ENCODE data around the gene TEPSIN.
"Not testable (repeated sequence)": the region's sequence is repeated elsewhere in the genome, so short reads cannot be mapped to it uniquely, and the experiment has no call there.

Gene TEPSIN

DNA sequence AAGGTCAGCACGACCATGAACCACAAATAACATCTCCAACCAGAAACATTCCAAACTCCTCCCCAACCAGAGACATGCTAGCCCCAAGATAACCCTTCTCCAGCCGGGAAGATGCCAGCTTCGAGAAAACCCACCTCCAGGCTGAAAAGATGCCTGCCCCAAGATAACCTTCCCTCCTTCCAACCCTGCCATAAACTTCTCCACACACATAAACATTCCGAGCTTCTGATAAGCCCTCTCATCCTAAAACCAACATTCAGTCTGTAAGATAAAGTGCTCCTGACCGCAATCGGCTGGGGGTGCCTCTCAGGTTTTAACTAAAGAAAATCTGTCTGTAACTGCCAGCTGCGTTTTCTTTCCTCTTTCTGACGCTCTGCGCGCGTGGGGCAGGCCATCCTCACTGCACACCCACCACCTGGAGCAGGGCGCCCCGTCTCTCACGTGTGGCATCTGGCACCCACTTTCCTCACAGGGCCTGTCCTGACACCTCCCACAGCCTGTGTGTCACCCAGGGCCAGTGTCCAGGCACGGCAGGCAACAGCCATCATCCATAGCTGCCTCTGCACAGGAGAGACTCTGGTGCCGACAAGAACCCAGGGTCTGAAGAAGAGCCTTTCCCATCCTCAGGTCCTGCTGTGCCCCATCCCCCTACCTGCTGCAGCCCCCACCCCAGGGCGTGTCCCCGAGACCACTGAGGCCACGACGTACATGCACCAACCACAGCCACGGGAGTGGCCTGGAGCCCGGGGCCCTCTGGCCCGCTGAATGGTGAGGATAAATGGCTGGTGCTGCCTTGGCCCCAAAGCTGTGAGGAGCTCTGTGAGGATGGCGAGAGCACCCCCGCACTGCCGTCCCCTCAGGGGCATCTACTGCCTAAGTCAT is 3.7 kb downstream of the TEPSIN start:
- DNase-seq, result no peak

DNA sequence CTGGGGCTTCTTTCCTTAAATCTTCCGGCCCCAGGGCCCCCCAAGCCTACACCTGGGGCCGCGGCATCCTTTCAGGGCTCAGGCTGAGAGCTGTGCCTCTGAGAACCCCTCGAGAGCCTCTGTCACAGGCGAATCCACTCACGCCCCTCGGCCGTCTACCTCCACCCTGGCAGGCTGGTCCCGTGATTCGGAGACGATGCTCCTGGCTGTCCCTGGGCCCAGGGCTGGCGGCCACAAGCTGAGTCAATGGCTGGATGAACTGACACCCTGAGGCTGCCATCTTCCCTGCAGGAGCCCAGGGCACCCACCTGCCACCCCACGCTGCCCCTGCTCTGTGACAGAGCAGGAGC is 4.4 kb downstream of the TEPSIN start:
- no peak for DNase-seq

DNA sequence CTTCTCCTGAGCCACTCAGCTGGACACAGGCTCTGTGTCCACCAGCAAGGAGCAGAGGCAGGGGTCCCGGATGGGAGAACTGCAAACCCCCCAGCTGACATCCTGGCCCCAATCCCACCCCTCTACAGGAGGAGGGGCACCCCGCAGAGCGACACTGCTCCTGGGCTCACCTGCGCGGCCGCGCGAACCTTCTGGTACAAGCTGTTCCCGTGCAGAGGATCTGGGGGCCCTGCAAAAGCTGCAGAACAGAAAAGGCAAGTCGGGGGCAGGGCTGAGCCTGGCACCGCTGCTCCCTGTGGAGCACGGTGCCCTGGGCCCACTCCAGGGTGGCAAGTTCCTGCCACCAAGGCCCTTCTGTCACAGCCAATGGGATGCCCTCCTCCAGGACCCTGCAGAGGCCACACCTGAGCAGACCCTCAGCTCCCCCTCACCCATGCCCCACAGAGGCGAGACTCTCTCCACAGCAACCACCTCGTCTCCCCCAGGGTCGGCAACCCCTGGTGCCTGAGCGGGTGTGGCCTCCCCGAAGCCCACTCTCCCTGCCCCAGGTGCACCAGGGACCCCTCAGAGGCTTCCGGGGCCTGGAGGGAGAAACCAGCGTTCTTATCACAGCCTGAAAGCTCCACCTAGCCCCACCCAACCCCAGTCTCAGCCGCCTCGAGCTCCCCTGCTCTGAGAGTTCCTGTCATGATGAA is 4.9 kb downstream of the TEPSIN start:
- no peak for DNase-seq

DNA sequence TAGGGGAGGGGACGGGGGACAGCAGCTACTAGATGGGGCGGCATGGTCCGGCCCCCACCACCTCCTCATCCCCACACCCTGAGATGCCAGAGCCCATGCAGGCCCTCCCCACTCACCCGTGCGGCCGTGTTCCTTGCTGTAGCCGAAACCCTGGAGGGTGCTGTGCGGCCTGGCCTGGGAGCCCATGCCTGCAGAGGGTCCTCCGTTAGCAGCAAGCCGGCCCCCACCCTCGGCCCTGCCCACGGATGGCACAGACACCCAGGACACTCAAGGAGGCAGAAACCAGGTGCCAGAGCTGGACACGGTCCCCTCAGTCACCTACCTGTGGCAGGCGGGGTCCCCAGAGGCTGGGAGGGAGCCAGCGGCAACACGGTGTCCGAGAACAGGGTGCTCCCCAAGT is 5.5 kb downstream of the TEPSIN start:
- DNase-seq, result no peak

DNA sequence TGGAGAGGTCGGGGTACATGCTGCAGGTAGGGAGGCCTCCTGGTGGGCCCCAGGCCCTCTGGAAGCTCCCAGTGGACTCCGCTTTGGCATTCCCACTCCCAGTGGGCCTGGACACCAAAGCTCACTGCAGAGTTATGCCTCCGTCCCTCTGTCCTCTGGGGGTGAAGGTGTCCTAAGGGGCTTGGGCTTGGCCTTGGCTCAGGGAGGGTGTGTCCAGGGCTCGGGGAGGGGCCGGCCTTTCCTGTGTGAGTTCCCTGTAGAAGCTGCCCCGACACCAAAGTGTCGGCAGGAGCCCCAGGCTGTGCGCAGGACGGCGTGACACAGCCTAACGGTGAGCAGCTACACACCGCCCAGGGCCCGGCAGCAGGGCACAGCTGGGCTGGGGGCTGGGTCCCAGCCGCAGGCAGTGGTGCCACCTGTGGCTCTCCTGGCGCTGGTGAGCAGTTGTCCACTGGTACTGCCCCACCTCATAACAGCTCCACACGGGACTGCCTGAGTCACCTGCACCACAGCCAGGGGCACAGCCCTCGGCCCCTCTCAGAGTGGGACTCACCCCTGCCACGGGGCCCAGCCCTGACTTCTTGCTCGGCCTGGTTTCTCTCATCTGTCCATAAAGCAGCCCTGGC is 6.1 kb downstream of the TEPSIN start:
- no peak for DNase-seq

DNA sequence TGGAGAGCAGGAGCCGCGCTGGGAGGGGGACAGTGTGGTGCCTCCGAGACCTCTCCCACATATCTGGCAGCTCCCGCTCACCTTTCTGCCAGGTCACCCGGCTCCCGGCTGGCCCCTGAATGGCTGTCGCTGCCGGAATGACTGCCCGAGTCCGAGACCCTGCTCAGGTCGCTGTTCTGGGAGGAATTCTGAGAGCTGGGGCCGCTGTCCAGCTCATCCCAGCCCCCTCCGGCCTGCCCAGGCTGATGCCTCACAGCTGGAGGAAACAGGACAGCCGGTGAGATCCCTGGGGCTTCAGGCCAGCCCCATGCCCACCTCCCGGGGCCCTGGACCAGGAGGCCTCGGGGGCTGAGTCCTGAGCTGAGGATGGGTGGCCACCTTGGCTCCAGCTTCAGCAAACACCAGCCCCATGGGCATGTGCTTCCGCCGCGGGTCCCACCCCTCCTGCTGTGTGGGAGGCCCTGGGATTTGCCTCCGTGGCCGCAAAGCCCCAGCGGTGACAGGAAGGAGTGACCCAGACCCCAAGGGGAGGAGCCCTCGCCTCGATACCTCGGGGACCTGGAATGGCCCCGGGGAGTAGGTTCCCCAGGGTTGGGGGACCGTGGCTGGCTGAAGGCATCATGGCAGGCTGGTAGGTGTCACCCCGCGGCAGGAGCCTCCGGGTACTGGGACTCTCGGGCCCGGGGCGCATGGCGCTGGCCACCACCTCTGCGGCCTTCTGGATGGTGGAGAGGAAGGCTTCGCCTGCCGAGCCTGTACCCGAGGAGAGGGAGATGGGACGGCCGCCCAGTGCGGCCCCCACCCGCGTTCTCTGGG is 6.9 kb downstream of the TEPSIN start:
- no peak for DNase-seq

DNA sequence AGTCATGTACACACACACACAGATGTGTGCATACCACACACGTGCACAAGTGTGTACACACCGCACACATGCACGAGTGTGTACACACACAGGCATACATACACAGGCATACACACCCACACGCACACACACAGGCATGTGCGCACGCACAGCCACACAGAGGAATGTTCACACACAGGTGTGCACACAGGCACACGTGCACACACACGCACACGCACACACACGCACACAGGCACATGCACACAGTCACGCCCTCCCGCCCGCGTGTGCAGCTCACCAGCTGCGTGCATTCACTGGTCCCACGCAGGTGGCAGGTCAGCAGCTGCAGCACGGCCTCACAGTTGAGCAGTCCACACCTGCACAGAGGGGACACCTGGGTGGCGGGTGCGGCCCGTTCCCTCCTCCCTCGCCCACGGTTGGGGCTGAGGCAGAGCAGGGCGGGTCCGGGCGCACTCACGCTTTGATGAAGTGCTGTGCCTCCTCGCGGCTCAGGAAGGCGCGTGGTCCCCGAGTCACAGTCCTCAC is 7.7 kb downstream of the TEPSIN start:
- no peak for DNase-seq

DNA sequence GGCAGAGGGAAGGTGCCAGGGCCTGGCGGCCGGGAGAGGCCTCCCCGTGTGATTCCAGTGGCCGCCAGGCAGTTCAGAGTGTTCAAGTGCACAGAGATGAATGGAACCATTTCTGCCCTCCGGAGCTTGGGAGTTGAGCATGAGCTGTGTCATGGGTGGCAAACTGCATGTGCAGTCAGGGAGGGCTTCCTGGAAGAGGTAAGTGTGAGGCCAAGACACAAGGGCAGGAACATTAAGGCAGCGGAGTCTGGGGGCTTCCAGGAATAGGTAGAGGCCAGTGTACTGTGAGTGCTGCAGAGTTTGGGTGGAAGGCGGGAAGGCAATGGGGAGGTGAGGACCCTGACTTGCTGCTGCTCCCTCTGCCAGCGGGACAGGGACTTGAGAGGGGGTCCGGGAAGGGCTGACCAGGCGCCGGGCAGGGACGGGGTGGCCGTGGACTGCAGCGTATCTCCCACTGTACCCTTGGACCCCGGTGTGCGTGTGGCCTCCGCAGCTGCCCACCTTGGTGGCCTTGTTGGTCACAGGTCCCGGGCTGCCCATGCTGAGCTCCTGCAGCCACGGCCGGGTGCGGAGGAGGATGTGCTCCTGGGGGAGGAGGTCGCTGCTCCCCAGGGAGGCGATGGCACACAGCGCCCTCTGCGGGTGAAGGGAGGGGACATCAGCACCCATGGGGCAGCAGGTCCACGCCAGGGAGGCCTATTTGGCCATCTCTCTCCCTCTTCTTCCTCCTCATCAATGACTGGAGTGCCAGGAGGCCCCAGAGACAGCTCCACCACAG is 8.6 kb downstream of the TEPSIN start:
- DNase-seq, result no peak

DNA sequence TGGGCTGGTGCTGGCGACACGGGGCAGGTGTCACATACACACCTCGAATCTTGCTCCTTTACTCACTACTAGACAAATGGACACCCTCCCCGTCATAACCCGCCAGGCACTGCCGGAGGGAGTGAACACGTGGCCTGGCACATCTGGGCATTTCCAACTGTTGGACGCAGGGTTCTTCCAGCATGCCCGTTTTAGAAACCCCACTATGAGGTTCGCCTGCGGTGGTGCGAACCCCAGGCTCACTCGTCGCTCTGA is 9.3 kb downstream of the TEPSIN start:
- no peak for DNase-seq

DNA sequence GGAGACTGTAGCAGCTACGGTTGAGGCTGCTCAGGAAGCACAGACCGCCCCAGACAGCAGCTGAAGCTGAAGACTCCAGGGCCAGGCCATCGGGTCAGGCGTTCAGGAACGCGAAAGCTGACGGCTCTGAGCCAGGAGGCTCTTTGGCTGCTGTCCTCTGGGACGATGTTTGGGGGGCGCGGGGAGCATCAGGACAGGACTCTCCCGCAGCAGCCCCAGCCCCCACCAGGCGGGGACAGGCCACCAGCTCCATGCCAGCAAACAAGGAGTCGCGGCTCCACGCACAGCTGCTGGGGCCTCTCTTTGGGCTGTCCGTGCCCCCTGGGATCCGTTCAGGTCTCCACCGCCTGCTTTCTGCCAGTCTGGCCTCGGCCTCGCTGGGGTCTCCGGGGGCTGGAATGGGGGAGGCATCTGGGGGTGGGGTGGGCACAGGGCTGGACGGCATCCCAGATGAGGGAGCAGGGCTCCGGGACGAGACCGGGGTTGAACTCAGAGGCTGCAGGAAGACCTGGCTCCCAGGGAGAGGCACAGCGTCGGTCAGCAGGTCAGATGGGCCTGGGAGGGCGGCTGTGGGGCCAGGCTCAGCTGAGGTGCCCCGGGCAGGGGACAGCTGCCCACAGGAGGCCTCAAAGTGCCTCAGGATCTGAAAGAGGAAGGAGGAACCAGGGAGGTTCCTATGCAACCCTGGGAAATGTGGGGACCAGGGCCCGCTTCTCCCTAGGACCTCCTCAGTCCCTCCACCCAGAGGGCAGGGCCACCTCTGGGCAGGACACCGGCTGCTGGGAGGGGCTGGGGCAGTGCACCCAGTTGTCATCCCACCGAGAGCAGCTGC is 9.8 kb downstream of the TEPSIN start:
- DNase-seq, result no peak

DNA sequence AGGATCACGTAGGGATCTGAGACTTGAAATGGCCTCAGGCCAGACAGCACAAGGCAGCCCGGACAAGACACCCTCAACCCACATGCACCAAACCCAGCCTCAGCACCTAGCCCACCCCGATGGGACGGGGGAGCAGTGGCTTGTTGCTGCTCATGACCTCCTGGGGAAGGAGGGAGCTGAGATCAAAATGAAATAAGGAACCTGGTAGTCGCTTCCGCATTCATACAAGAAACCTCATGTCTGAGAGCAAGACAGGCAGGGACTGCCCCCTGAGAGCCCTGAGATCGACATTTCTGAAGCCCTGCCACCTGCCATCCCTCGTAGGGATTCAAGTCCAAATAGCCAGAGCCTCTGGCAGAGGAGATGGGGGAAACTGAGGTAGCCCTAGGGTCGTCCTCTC is 10.4 kb downstream of the TEPSIN start:
- no peak for DNase-seq

DNA sequence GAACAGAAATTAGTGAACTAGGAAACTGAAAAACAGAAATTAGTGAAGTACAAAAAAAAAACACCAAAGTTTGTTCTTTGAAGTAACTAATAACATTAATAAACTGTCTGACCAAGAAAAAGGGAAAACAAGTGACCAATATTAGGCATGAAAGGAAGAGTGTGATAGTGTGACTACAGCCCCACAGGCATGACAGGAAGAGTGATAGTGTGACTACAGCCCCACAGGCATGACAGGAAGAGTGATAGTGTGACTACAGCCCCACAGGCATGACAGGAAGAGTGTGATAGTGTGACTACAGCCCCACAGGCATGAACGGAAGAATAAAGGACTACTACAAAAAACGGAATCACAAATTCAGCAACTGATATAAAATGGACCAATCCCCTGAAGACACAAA is 11.2 kb downstream of the TEPSIN start:
- not testable (repeated sequence) for DNase-seq

DNA sequence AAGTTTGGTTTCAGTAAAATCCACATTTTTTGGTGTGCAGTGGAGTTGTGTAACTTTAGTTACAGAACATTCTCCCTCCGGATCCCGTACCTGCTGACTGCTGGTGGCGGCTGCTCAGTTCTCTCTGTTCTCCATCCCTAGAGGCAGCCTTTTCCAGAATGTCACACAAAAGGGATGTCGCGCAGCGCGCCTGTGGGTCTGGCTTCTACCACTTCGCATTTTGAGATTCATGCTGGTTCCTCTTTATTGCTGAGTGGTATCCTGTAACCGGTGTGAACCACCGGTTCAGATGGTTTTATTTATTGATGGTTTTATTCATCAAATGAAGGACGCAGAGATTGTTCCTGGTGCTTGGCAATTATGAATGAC is 15.1 kb downstream of the TEPSIN start:
- DNase-seq, result peak; percentile 14

DNA sequence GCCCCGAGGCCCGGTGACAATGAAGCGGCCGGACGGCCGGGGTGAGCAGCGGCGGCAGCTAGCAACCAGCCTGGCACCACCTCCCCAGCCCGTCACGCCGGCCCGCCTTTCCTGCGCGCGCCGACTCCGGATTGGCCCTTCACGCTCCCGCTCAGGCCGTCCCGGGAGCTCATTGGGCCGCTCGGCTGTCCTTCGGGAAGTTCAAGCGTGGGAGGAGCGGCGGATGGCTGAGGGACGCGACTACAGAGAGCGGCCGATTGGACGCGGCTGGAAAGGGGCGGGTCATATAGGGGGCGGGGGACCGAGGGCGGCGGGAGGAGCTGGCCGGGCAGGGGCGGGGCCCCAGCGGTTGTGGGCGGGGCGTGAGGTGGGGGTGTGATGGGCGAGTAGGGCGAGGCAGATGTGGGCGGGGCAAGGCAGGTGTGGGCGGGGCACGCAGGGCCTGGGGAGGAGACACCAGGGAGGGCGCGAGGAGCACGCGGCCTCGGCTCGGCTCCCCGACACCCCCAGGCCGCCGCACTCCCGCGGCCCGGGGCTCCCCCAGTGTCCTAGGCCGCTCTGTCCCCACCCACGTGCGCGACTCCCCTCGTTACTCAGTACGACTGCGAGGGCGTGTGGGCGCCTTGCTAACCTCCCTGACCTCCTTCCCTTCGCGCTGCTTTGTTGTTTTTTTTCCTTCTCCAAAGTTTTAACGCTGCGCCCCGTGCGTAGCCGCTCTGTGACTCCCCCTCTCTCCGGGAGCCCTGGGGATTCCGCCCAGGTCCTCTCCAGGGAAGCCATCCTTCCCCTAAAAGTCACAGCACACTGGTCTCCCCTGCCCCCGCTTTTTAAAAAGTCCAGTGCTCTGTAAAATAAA is 15.7 kb downstream of the TEPSIN start, which contains the start of gene CEP131:
CEP131 (minus strand) TSS at position 60 of the 856 bp plus-strand sequence. CDS start 2,909 bp downstream, outside the sequence.
- peak; percentile 99 for DNase-seq

DNA sequence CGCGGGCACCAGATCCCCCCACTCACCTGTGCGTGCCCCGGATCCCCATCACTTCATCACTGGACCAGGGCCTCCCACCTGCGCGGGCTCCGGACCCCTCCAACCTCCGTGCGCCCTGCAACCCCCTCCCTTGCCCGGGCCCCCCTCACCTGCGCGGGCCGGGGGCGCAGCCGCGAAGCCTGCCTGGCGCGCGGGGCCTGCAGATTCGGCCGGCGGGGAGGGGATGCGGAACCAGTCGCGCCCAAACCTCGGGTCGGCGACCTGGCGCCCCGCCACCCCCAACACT is 16.3 kb downstream of the TEPSIN start:
- no peak for DNase-seq

DNA sequence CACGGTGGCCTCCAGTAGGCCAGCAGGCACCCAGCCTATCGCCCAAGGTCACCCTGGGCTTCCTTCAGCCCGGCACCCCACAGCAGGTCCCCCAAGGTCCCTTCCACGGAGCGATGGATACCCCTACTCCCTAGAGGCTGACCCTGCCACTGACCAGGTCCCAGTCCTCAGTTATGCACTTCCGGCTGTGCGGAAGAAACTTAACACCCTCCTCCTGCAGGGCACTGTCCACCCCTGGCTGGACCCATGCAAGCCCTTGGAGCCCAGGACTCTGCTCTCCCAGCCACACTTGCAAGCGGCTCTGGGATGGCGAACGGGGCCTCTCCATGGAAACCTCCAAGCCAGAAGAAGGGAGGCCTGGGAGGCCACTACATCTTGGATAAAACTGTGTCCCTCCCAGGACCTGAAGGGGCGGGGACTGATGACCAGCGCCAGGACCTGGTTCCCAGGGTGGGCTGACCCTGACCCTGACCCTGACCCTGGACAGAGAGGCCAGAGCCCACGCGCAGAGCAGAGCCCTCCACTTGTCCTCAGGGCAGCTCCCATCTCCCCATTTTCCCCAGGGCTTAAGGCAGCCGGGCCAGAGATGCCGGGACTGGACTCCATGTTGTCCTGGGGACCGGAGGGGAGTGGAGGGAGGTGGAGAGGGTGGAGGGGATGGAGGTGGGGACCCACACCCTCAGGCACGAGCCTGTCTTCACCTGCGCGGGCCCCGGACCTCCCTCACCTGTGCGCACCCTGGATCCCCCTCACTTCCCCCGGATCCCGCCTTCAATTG is 16.8 kb downstream of the TEPSIN start:
- no peak for DNase-seq

DNA sequence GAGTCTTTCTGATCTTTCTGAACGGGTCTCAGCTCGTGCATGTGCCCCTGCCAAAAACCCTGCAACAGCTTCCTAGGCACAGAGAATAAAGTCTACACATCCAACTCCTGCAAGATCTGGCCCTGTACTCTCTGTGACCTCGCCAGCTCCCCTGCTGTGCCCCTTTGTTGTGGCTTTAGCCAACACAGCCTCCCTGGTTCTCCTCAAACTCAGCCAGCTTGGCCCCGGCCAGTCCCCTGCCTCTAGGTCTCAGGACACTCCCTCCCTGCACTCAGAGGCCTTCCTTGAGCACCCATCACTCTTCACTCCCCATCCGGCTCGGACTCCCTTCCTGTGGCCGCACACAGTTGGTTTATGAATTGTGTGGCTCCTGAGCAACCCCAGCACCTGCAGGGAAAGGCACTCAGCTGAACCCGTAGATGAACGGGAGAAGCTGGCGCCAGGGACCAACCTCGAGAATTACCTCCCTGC is 17.4 kb downstream of the TEPSIN start:
- no peak for DNase-seq

DNA sequence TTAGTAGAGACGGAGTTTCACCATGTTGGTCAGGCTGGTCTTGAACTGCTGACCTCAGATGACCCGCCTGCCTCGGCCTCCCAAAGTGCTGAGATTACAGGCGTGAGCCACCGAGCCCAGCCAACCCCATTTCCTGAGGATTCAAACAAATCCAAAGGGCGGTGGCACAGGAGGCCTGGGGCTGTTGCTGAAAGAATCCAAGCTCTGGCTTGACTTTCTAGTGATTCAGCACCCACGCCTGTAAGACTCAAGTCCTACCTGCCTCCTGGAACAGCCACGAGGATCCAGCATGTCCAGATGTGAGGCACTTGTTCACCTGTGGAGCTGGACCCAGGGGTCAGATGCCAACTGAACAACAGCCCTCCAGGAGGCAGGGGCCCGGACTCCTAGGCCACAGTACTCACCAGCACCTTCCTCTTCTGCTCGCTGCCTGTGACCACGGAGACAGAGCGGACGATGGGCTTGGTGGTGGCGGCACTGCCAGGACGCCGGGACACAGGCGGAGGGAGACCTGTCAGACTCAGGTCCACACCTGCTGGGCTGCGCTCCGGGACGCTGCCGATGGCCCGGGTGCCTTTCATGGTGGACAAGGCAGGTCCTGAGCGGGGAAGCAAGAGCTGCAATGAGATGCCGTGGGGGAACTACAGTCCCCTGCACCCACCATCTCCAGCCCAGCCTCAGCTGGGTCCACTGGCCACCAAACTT is 19.2 kb downstream of the TEPSIN start:
- DNase-seq, result no peak

DNA sequence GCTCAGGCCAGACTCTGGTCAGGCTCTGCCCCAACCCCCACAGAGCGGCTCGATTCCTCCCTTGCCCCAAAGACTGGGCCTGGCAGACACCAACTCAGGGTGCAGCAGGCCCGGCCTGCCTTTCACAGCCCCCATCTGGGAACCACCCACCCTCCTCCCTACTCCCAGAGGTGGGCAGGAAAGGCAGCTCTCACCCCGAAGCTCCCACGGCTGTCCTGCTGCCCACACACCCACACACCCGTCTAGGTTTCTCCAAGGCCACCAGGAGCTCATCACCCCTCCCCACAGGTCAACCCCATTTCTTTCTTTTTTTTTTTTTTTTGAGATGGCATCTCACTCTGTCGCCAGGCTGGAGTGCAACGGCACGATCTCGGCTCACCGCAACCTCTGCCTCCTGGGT is 19.9 kb downstream of the TEPSIN start:
- DNase-seq, result no peak

Measured in CD4-positive, alpha-beta T cell treated with Interleukin-6 for 4 hours (primary cell).